ENCODE measurements around the gene CORO7. TPM values are rescaled to one million over a fixed set of nuclear protein-coding genes. Genes with fewer than 3 reads are reported as not detected.

Gene CORO7
- total and polyA plus RNA-seq, 9 of the 15 experiments (the other 6 are each of a cell fraction or from before 2014, with no cell fraction given) = 0.45 to 77.2 (median 18.7) TPM

- no peak for TF ChIP-seq ZNF75A (CRISPR knock-in tag; IDR thresholded peaks at IDR 0.05)
- TF ChIP-seq TBP (optimal IDR thresholded peaks at IDR 0.05; ENCODE audit: low read depth, low read length) = peak; percentile 76
- no peak for TF ChIP-seq ZNF398 (CRISPR knock-in tag; IDR thresholded peaks at IDR 0.05)
- no peak for TF ChIP-seq MIER1 (IDR thresholded peaks at IDR 0.05; ENCODE audit: low read depth)
- TF ChIP-seq POU5F1 (IDR thresholded peaks at IDR 0.05; ENCODE audit: borderline replicate concordance, low read depth, low read length, partially characterized antibody) = peak; percentile 69
- TF ChIP-seq ZBTB7A (IDR thresholded peaks at IDR 0.05; ENCODE audit: borderline replicate concordance, control insufficient read depth, low read depth, low read length) = peak; percentile 29; the same call in 1 of the 2 replicates
- no peak for TF ChIP-seq CREB3 (tag; conservative IDR thresholded peaks at IDR 0.05; ENCODE audit: low read depth)
- no peak for TF ChIP-seq ZNF165 (CRISPR knock-in tag; IDR thresholded peaks at IDR 0.05; ENCODE audit: borderline replicate concordance)
- no peak for TF ChIP-seq HMG20B (CRISPR knock-in tag; IDR thresholded peaks at IDR 0.05)
- no peak for TF ChIP-seq ELK3 (CRISPR knock-in tag; IDR thresholded peaks at IDR 0.05)
Measured at GRCh38 chr16:4350787-4351659, 65.4 kb downstream of the CORO7 start, which contains the start of gene PAM16 (continued).

Data from K562 (cell line).